ENCODE data around the gene DTX2.
"Not testable (repeated sequence)": the region's sequence is repeated elsewhere in the genome, so short reads cannot be mapped to it uniquely, and the experiment has no call there.

Gene DTX2

DNA sequence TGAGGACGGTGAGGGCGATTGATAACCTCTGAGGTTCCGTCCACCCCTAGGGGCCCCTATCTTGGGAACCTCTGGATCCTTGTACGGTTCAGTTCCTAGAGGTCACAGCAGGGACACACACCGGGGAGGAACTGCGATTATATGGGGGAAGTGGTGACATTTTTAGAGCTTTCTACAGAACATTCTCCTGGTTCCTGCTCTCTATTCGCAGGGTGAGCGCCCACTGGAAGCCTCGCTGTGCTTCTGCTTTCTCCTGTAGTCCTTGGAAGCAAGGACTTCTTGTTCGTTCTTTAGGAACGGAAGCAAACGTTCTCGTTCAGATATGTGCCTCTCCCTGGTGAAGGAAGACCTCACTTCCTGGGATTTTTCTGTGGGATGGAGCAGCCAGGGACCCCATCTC lies 26.5 kb downstream of the DTX2 start:
- DNase-seq (ENCODE audit: low read depth in 2 of 2) = not testable (repeated sequence)

DNA sequence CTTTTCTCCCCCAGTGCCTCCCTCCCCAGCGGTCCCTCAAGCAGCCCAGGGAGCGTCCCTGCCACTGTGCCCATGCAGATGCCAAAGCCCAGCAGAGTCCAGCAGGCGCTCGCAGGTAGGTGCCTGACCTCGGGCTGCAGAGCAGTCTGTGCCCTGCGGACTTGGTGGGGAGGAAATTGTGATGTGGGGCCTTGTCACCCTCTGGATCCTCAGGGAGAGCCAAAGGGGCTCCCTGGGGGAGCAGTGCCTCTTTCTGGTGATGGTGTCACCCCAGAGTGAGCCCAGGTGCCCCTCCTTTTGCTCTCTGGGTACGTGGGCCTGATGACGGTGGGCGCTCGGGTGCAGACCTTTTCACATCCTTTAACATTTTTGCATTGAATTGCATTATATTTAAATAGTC lies 30.6 kb downstream of the DTX2 start:
- not testable (repeated sequence) for DNase-seq (ENCODE audit: low read depth in 2 of 2)

DNA sequence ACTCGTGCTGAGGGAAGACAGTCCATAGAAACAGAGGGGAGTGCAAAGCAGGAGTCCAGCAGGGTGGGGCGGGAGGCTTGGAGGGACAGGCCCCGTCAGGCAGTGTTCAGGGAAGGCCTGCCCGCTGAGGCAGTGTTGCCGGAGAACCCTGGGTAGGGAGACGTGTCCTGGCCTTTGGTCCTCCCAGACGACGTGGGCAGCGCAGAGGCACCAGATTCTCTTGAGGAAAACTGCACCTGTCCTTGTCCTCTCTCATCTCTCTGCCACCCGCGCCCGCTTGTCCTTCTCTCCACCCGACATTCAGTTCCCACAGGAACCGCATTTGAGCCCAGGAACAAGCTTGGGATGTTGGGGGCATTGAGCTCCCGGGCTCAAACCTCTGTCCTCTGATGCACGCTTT lies 34.2 kb downstream of the DTX2 start:
- DNase-seq (ENCODE audit: low read depth in 2 of 2) = not testable (repeated sequence)

DNA sequence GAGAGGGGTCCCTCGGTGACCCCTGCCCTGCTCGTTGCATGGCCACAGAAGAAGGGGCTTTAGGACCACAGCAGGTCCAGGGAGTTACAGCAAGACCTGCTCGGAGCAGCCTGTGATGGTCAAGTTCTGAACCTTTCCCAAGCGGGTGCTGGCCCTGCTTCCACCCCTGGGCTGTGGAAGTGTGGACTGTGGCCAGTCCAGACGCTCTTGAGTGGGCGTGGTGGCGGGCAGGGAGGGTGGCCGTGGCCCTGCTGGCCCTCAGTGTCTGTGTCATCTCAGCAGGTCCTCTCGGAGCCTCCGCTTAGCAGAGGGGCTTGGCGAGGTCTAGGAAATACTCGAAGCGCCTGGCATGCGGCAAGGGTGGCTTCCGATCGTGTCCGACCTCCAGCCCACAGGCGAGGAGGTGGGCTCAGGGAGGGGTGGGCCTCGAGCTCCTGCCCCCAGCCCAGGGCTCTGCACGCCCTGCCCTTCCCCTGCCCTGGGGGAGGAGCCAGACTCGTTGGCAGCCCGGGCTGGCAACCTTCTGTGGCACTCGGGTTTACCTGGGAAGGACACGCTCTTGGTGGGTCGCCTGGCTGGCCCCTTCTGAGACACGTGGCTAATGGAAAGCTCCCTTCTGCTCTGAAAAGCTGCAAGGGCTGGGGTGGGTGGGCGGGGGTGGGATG lies 36.5 kb downstream of the DTX2 start:
- not testable (repeated sequence) for DNase-seq (ENCODE audit: low read depth in 2 of 2)

DNA sequence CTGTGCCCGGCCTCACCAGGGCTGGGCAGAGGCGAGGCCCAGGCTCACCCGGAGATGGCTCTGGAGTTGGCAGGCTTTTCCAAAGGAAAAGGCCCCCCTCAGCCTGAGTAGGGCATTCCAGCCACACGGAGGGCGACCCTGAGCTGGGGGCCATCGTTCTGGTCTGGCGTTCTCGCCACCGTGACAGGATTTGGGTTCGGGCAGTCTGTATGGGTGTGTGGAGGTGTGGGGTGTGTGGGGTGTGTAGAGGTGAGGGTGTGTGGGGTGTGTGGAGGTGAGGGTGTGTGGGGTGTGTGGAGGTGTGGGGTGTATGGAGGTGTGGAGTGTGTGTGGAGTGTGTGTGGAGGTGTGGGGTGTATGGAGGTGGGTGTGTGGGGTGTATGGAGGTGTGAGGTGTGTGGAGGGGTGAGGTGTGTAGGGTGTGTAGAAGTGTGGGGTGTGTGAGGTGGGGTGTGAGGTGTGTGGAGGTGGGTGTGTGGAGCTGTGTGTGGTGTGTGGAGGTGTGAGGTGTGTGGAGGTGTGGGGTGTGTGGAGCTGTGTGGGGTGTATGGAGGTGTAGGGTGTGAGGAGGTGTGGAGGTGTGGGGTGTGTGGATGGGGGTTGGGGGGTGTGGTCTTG lies 37.2 kb downstream of the DTX2 start:
- DNase-seq (ENCODE audit: low read depth in 2 of 2) = not testable (repeated sequence)

DNA sequence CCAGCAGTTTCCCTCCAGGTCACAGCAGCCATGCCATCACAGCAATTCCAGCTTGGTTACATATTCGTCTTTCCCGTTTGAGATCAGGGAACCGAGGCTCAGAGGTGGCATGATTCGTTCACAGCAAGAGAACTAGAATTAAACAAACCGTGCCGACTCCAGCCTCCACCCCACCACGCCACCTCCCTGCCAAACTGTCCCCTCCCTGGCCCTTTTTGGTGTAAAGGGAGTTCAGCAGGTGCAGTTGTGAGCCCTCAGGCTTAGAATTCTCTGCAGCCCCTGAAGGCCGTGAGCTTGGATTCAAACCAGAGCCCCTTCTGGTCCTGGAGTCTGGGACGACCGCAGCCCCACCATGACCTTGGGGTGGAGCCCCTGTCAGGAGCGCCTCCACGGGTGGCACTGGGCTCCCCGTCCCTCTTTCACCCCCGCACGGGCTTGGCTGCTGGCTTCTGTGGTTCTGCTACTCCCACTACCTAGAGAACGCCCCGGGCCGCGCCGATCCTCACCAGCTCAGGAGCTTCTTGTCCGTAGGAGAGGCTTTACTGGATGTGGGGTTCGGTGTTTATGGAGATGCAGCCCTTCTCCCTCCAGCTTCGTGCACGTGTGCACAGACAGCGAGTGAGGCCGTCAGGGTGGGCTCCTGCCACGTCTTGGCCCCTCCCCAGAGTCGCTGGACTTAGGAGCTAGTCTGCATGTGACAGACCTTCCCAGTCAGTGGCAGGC lies 37.9 kb downstream of the DTX2 start:
- not testable (repeated sequence) for DNase-seq (ENCODE audit: low read depth in 2 of 2)

DNA sequence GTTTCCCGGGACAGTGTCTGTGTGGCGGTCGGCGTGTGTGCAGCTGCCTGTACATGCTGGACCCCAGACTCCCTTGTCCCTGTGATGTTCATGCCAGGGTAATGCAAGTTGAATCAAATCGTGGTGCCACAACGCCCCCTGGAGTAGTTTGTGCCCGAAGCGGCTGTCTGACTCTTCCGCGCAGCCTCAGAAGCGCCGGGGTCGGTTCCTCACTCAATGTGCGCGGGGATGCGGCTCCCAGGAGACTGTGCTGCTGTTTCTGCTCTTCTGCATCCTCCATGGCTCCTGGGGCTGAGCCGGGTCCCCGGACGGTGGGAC lies 38.4 kb downstream of the DTX2 start:
- DNase-seq (ENCODE audit: low read depth in 2 of 2) = not testable (repeated sequence)

DNA sequence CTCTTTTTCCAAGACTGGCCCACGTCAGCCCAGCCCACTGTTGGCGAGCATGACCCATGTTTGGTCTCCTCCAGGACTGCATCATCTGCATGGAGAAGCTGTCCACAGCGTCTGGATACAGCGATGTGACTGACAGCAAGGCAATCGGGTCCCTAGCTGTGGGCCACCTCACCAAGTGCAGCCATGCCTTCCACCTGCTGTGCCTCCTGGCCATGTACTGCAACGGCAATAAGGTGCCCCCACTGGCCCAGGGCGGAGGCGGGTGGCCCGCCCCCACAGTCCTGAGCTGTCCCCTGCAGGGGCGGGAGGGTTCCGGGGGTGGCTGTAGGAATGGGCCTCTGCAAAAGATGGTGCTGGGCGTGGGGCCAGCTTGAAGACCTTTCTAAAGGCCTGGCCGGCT lies 40.7 kb downstream of the DTX2 start:
- DNase-seq (ENCODE audit: low read depth in 2 of 2) = not testable (repeated sequence)

DNA sequence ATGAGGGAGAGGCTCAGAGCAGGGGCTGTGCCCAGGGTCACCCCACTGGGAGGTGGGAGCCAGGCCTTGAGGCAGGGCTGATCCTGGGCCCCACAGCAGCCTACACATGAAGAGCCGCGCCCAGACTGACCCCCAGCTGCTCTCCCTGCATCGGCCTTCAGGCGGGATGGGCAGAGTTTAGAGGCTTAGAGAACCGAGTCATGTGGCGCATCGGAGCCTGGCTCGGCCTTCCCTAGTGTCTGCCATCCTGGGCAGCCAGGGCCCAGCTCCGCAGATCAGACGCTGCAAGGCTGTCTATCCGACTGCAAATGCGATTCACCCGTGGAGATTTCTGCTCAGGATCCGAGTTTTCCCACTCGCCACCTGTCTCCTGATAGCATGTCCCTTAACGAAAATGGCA lies 41.3 kb downstream of the DTX2 start:
- DNase-seq (ENCODE audit: low read depth in 2 of 2) = not testable (repeated sequence)

DNA sequence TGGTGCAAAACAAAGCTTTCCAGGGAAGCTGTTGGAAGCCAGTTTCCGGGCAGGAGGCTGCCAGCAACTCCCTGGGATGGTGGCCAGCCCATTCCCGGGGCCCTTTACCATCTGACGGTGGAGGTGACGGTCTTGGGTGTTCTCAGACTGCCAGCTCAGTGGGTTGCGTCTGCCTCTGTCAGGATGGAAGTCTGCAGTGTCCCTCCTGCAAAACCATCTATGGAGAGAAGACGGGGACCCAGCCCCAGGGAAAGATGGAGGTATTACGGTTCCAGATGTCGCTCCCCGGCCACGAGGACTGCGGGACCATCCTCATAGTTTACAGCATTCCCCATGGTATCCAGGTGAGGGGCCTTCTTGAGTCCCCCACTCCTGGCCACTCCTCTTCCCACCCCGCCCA lies 41.7 kb downstream of the DTX2 start:
- not testable (repeated sequence) for DNase-seq (ENCODE audit: low read depth in 2 of 2)

DNA sequence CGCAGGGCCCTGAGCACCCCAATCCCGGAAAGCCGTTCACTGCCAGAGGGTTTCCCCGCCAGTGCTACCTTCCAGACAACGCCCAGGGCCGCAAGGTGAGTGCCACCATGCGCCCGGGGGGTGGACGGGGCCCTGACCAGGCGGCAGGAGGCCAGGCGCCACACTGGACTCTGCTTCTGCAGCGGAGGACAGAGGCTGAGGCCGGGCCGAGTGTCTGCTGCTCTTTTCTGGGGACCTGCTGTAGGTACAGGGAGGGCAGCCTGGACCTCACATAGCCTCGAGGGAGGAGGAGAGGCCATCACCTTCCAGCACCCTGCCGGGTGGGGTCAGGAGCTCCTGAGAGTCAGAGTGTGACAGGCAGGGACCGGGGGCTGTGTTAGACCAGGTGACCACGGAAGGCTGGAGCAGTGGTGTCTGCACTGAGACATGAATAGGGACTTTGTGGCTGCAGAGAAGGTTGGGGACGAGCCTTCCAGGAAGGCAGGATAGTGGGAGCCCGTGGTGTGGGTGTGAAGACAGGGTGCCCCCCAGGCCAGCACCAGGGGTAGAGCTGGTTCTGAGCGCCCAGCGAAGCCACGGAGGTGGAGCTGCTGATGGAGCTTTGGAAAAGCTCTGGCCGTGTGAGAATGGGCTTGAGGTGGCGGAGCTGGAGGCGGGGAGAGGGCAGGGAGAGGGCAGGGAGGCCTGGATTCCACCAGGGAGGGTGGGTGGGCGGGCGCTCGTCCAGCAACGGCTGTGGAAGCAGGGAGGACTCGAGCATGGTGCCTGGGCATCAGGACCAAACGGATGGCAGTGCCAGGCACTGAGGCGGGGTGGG lies 43.0 kb downstream of the DTX2 start:
- DNase-seq (ENCODE audit: low read depth in 2 of 2) = not testable (repeated sequence)

DNA sequence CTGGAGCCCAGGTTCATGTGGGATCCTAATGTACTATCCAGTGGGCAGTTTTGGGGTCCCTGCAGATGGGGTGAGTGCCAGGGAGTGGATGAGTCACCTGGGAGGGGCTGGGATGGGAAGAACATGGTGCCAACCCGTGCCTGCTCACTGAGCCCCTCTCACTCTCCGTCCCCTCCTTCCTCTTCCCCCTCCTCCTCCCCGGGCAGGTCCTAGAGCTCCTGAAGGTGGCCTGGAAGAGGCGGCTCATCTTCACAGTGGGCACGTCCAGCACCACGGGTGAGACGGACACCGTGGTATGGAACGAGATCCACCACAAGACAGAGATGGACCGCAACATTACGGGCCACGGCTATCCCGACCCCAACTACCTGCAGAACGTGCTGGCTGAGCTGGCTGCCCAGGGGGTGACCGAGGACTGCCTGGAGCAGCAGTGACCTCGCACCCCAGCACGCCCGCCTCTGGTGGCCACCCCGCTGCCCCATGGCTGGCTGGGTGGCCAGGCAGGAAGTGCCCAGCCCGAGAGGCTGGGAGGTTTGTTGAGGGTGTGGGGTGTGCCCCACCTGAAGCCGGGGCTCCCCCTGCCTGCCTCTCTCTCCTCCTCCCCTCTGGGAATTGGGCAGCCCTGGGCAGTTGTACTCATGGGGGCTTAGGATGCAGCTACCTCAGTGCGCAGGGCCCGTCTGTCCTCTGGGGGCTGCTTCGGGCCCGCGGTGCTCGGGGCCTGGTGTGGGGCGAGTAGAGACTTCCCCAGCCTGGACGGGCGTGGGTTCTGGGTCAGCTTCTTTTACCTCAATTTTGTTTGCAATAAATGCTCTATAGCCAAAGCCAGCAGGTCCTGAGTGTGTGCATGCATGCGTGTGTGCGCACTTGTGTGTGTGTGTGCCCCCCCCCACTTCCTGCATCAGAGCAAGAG lies 43.9 kb downstream of the DTX2 start:
- no peak for DNase-seq (ENCODE audit: low read depth in 2 of 2)

DNA sequence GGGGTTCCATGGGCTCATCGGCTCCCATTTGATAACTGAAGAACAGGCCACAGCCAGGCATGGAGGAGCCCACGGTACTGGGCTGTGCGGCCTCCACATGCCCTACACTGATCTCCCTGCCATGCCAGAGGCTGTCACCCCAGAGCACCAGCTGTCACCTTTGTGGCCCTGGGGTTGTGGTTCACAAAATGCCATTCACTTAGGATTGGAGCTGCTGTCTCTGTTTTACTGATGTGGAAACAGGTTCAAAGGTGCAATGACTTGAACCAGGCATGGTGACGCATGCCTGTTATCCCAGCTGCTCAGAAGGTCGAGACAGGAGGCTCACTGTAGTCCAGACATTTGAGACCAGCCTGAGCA lies 44.6 kb downstream of the DTX2 start:
- DNase-seq (ENCODE audit: low read depth in 2 of 2) = no peak

DNA sequence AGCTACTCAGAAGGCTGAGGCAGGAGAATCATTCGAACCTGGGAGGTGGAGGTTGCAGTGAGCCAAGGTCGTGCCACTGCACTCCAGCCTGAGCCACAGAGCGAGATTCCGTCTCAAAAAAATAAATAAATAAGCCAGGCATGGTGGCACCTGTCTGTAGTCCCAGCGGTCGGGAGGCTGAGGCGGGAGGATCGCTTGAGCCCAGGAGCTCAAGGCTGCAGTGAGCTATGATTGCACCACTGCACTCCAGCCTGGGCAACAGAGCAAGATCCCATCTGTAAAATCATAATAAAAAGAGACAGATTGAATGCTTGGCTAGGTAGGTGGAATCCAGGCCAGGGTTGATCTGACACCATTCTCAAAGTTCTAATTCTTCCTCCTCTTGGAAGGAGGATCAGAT lies 45.1 kb downstream of the DTX2 start:
- not testable (repeated sequence) for DNase-seq (ENCODE audit: low read depth in 2 of 2)

DNA sequence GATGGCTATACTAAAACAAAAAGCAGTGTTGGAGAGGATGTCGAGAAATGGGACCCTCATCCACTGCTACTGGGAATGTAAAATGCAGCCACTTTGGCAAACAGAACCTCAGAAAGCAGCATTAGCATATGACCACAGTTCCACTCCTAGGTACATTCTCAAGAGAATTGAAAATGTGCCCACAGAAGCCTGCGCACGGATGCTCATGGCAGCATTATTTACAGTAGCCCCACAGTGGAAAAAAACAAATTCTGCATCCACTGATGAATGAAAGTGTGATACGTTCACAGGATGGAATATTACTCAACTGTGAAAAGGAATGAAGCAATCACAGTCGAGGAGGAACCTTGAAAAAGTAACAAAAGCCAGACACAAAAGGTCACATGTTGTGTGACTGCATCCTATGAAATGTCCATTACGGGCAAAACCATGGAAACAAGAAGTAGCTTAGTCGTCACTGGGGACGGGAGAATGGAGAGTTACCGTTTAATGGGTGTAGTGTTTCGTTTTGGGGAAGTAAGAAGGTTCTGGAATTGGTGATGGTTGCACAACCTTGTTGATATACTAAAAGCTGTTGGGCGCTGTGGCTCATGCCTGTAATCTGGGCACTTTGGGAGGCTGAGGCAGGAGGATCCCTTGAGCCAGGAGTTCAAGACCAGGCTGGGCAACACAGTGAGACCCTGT lies 46.4 kb downstream of the DTX2 start:
- no peak for DNase-seq (ENCODE audit: low read depth in 2 of 2)

DNA sequence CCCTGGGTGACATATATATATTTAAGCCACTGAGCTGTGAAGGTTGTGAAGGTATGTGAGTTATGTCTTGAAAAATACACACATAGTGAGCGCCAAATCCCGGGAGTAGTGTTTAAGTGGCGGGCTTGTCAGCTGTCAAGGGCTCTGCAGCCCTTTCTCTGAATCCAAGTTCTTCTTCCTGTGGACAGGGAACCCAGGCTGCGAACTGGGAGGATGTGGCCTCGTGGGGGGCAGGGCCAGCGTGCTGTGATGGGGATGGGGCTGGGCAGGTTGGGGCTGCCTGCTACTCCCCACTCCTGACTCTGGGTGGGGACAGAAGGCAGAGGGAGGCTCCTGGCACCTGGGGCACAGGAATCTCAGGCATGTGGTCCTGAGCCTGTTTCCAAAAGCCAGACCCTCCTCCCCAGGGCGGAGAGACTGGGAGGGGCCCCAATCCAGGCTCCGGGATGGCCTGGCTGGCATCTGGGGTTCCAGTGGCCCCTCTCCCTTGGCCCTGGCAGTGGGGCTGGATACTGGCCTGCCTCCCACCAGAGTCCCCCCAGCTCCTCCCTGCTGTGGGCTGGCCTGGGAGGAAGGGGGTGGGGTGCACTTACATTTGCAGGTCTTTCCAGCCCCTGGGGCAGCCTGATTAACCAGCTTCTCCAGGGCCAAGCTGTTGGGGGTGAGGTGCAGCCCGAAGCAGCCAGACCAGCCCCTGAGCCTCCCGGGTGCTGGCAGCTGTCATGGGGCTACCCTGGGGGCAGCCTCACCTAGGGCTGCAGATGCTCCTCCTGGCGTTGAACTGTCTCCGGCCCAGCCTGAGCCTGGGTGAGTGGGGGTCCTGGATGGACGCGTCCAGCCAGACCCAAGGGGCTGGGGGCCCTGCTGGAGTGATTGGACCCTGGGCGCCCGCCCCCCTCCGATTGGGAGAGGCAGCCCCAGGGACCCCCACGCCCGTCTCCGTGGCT lies 48.7 kb downstream of the DTX2 start, which contains the start of gene UPK3B:
Gene UPK3B (plus strand): TSS at position 622 of the 947 bp plus-strand sequence. CDS start 101 bp downstream, at position 723.
- no peak for DNase-seq (ENCODE audit: low read depth in 2 of 2)

DNA sequence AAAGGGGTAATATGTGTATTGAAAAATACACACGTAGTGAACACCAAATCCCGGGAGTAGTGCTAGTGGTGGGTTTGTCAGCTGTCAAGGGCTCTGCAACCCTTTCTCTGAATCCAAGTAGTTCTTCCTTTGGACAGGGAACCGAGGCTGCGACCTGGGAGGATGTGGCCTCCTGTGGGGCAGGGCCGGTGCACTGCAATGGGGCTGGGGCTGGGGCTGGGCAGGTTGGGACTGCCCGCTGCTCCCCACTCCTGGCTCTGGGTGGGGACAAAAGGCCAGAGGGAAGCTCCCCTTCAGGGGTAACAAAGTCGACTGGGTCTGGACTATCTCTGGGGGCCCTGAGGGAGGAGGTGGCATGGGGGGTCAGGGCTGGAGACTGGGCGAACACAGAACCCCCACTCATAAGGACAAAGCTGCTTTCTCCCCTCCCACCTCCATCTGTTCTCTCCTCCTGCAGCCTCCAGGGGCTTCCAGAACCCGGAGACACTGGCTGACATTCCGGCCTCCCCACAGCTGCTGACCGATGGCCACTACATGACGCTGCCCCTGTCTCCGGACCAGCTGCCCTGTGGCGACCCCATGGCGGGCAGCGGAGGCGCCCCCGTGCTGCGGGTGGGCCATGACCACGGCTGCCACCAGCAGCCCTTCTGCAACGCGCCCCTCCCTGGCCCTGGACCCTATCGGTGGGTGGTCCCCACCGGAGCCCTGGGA lies 49.8 kb downstream of the DTX2 start:
- DNase-seq (ENCODE audit: low read depth in 2 of 2) = not testable (repeated sequence)
